SU-DHL-6 (cell line): ENCODE data around the gene STK32C.

Experiments used
- H2AFZ ChIP-seq: fragments of 200-600 bp; sonication (generic); 2 replicates; pipeline ENCODE4 v1.6.1; 2014; ENCODE audit warnings: low read depth, mild to moderate bottlenecking, moderate library complexity, mixed read lengths, antibody characterized with exemption, low read length; ENCODE audit not compliant: severe bottlenecking
- H3F3A ChIP-seq: fragments of 200-600 bp; shearing (Covaris generic); 2 replicates; pipeline ENCODE4 v1.6.0; 2016; ENCODE audit warnings: antibody characterized with exemption, mild to moderate bottlenecking; ENCODE audit not compliant: insufficient read depth
- H3K27ac ChIP-seq: fragments of 200-600 bp; sonication (generic); 2 replicates; pipeline ENCODE4 v1.5.1; 2016; ENCODE audit warnings: low read depth, mild to moderate bottlenecking, low read length, moderate library complexity, mixed read lengths
- H3K27me3 ChIP-seq: fragments of 200-600 bp; sonication (generic), shearing (Covaris generic); 2 replicates; pipeline ENCODE4 v1.6.0; 2014; ENCODE audit warnings: mild to moderate bottlenecking, low read length
- H3K36me3 ChIP-seq: fragments of 200-600 bp; sonication (generic); 2 replicates; pipeline ENCODE4 v1.6.1; 2014; ENCODE audit warnings: mild to moderate bottlenecking, low read length, mixed read lengths
- H3K4me2 ChIP-seq: fragments of 300-600, 200-600 bp; shearing (Covaris generic), sonication (generic); 2 replicates; pipeline ENCODE4 v1.6.0; 2014; ENCODE audit warnings: low read length, low read depth, mild to moderate bottlenecking; ENCODE audit not compliant: poor library complexity, severe bottlenecking
- H3K4me3 ChIP-seq: fragments of 200-600 bp; sonication (generic); 2 replicates; pipeline ENCODE4 v1.5.1; 2014; ENCODE audit warnings: antibody characterized with exemption, low read length, mild to moderate bottlenecking, mixed read lengths; ENCODE audit not compliant: insufficient read depth, poor library complexity, severe bottlenecking
- H3K79me2 ChIP-seq: fragments of 200-600 bp; sonication (generic); 2 replicates; pipeline ENCODE4 v1.6.1; 2014; ENCODE audit warnings: mild to moderate bottlenecking, low read length, moderate library complexity; ENCODE audit not compliant: insufficient read depth
- H3K9ac ChIP-seq: fragments of 200-600 bp; sonication (generic); 2 replicates; pipeline ENCODE4 v1.7.0; 2014; ENCODE audit warnings: mild to moderate bottlenecking, low read length
- H3K9me2 ChIP-seq: fragments of 200-600 bp; sonication (generic); replicated peaks from 2 replicates; pipeline ENCODE4 v1.6.1; 2014; ENCODE audit warnings: low read length; ENCODE audit not compliant: insufficient read depth
- H3K9me3 ChIP-seq: fragments of 200-600 bp; sonication (generic); 2 replicates; pipeline ENCODE4 v1.6.1; 2014; ENCODE audit warnings: low read length, mixed read lengths; ENCODE audit not compliant: insufficient read depth
- H4K20me1 ChIP-seq: fragments of 200-600 bp; sonication (generic); 2 replicates; pipeline ENCODE4 v1.6.1; 2014; ENCODE audit warnings: low read depth, mild to moderate bottlenecking, antibody characterized with exemption, low read length, moderate library complexity, mixed read lengths
- EZH2phosphoT487 ChIP-seq: fragments of 200-600 bp; sonication (generic), shearing (Covaris generic); conservative IDR thresholded peaks from 2 replicates; pipeline ENCODE4 v1.6.1; 2018; ENCODE audit warnings: mild to moderate bottlenecking, antibody characterized with exemption, low read length, moderate library complexity, mixed read lengths
- TF ChIP-seq, protein P1 (sequence below): fragments of 200-600 bp; sonication (generic); IDR thresholded peaks from one replicate; pipeline ENCODE4 v1.5.1; 2017; ENCODE audit warnings: antibody characterized with exemption, mild to moderate bottlenecking, low read length, moderate library complexity; ENCODE audit not compliant: insufficient read depth, poor library complexity, severe bottlenecking

Gene STK32C

GRCh38 chr10:132305654-132306342 is 2.0 kb downstream of the STK32C start:
- H2AFZ ChIP-seq: no peak overlapping the region
- TF ChIP-seq, protein P1, sequence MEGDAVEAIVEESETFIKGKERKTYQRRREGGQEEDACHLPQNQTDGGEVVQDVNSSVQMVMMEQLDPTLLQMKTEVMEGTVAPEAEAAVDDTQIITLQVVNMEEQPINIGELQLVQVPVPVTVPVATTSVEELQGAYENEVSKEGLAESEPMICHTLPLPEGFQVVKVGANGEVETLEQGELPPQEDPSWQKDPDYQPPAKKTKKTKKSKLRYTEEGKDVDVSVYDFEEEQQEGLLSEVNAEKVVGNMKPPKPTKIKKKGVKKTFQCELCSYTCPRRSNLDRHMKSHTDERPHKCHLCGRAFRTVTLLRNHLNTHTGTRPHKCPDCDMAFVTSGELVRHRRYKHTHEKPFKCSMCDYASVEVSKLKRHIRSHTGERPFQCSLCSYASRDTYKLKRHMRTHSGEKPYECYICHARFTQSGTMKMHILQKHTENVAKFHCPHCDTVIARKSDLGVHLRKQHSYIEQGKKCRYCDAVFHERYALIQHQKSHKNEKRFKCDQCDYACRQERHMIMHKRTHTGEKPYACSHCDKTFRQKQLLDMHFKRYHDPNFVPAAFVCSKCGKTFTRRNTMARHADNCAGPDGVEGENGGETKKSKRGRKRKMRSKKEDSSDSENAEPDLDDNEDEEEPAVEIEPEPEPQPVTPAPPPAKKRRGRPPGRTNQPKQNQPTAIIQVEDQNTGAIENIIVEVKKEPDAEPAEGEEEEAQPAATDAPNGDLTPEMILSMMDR: no peak
- TF ChIP-seq EZH2phosphoT487: no peak
- no peak overlapping the region for H3K4me2 ChIP-seq

DNA sequence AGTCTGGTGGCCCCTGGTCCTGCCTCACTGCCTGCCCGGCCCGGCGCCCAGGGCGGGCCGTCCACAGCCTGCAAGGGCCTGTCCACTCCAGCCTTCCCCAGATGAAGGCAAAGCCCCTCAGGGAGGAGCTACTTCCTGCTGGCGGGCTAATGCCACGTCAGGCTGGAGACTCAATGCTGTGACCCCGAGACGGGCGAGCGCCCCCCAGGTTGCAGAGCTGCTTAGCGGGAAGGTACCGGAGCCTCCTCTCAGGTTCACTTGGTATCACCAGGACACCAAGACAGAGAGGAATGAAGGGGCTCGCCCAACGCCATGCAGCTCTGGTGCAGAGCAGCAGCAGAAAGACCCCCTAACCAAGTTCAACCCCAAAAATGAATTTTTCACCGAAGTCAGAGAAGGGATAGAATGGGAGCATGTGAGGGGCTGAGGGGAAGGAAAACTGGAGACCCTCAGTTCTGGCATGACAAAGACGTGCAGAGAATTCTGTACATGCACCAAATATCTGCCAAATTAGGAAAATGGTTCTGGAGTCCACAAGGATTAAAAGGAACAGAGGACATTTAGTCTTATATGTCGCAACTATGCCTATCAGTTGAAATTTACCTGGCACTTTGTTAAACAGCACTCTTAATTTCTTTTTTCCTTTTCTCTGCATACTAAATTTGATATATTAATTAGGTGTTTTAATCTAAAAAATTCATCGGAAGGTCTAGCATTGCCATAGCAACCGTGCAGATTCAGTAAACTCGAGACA is 2.8 kb downstream of the STK32C start:
- Histone ChIP-seq H3K4me3 (no peak overlapping the region), H3K9me2 (no peaks in the 10 kb centered on the region), H3K79me2 (no peaks in the 10 kb centered on the region), H4K20me1 (no peaks in the 10 kb centered on the region), H3K4me2 (no peak overlapping the region), H3K27ac (no peak overlapping the region), H3F3A (no peaks in the 10 kb centered on the region), H2AFZ (no peak overlapping the region), H3K9me3 (no peaks in the 10 kb centered on the region), H3K9ac (no peak overlapping the region), H3K27me3 (no peaks in the 10 kb centered on the region), H3K36me3 (no peaks in the 10 kb centered on the region)
- TF ChIP-seq, protein P1: no peak
- TF ChIP-seq EZH2phosphoT487: no peak

More at GRCh38 chr10:132305654-132306342, 2.0 kb downstream of the STK32C start:
- Histone ChIP-seq H3K27me3 (no peaks in the 10 kb centered on the region), H3K27ac (no peak overlapping the region), H3K79me2 (no peaks in the 10 kb centered on the region), H3F3A (no peaks in the 10 kb centered on the region), H3K36me3 (no peaks in the 10 kb centered on the region), H3K9me3 (no peaks in the 10 kb centered on the region), H4K20me1 (no peaks in the 10 kb centered on the region), H3K9me2 (no peaks in the 10 kb centered on the region), H3K9ac (no peak overlapping the region), H3K4me3 (no peak overlapping the region)

- TF ChIP-seq, protein P1: no peak
- TF ChIP-seq EZH2phosphoT487: no peak
- no peaks in the 10 kb centered on the region for H3F3A ChIP-seq
- H3K27ac ChIP-seq: no peak overlapping the region
- H3K36me3 ChIP-seq: no peaks in the 10 kb centered on the region
- no peak overlapping the region for H3K9ac ChIP-seq
- no peaks in the 10 kb centered on the region for H4K20me1 ChIP-seq
- no peaks in the 10 kb centered on the region for H3K79me2 ChIP-seq
- H3K4me3 ChIP-seq: no peak overlapping the region
- H3K9me3 ChIP-seq: no peaks in the 10 kb centered on the region
- no peak overlapping the region for H2AFZ ChIP-seq
- H3K27me3 ChIP-seq: no peaks in the 10 kb centered on the region
- no peaks in the 10 kb centered on the region for H3K9me2 ChIP-seq
- H3K4me2 ChIP-seq: no peak overlapping the region
Measured at GRCh38 chr10:132303361-132304115, 4.2 kb downstream of the STK32C start.
